Activated T-cell treated with anti-CD3 and anti-CD28 coated beads for 1 hour (primary cell): ENCODE results near the gene TP53I3.
A peak's percentile ranks its signal among the peaks of the same experiment; 100 is the strongest.
"Not testable (repeated sequence)": the region's sequence is repeated elsewhere in the genome, so short reads cannot be mapped to it uniquely, and the experiment has no call there.

Experiments
- DNase-seq: peaks from one replicate; pipeline ENCODE4 v3.0.0-alpha.2; 2020; ENCODE audit warnings: low read depth

TP53I3 gene

GRCh38 chr2:24100732-24101131 is 16.1 kb upstream of the TP53I3 start:
- not testable (repeated sequence) for DNase-seq

- not testable (repeated sequence) for DNase-seq
These were observed 10.6 kb upstream of the TP53I3 start for GRCh38 chr2:24095171-24095677.

DNA sequence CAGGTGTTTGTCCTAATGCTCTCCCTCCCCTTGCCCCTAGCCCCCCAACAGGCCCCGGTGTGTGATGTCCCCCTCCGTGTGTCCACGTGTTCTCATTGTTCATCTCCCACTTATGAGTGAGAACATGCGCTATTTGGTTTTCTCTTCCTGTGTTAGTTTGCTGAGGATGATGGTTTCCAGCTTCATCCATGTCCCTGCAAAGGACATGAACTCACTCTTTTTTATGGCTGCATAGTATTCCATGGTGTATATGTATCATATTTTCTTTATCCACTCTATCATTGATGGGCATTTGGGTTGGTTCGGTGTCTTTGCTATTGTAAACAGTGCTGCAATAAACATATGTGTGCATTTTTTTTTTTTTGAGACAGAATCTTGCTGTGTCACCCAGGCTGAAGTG is 8.6 kb upstream of the TP53I3 start:
- DNase-seq, result not testable (repeated sequence)

DNA sequence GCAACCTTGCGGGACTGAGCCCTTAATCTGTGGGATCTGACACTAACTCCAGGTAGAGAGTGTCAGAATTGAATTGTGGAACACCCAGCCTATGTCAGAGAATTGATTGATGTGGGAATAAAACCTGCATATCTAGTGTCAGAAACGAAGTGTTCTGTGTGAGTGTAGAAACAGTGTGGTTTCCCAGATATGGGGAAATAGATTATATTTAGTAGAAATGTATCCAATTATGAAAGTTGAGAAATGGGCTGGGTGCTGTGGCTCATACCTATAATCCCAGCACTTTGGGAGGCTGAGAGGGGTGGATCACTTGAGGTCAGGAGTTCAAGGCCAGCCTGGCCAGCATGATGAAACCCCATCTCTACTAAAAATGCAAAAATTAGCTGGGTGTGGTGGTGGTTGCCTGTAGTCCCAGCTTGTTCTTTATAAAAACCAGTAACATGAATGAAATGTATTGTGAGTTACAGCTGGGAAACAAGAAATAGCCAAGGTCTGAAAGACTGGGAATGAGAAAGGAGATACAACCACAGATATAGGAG is 4.3 kb upstream of the TP53I3 start:
- DNase-seq, result no peak

- no peak for DNase-seq
These were observed 2.4 kb upstream of the TP53I3 start for GRCh38 chr2:24087032-24087431.

GRCh38 chr2:24086241-24086640 is 1.6 kb upstream of the TP53I3 start:
- DNase-seq, result no peak

DNA sequence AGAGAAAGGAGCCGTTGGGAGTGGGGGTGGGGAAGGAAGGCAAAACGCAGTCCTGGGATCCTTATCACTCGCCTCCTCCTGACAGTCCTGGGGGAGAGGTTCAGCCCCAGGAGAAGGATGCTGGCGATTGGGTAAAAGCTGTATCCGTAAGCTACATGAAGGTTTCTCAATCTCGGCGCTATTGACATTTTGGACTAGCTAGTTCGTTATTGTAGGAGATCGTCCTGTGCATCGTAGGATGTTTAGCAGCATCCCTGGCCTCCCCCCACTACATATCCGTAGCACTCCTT is 511 bp upstream of the TP53I3 start:
- DNase-seq, result no peak

DNA sequence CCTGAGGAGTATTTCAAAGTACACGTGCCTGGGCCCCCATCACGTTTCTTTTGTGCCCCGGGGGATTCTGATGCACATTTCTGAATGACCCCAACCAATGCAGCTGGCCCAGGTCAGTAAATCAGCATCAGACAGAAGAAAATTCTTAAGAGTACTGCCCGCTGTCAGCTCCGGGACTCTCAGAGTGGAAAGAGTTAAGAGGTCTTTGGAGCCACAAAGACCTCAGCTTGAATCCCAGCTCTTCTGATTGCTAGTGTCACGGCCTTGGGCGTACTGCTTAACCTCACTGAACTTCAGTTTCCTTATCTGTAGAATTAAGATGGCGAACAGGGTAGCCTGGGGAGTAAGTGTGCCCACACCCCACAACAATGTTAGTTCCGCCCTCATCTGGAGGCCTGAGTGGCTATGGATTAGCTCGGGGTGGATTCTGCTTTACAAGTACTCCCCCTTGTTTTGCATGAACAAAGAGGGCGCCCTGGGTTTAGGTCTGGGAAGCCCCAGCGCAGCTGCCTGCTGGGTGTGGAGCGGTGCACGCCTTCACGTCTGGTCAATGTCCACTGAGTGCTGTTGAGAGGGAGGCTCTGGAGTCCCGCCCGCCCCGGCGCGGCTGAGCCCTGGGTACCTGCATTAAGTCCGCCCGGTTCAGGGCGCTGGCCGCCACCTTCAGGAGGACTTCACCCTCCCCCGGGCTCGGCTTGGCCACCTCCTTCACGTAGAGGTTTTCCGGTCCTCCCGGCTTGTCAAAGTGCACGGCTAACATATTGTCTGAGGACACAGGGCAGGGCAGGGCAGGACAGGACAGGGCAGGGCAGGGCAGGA is 858 bp downstream of the TP53I3 start:
- DNase-seq, result no peak

GRCh38 chr2:24082787-24083566 is 1.7 kb downstream of the TP53I3 start:
- DNase-seq, result no peak

DNA sequence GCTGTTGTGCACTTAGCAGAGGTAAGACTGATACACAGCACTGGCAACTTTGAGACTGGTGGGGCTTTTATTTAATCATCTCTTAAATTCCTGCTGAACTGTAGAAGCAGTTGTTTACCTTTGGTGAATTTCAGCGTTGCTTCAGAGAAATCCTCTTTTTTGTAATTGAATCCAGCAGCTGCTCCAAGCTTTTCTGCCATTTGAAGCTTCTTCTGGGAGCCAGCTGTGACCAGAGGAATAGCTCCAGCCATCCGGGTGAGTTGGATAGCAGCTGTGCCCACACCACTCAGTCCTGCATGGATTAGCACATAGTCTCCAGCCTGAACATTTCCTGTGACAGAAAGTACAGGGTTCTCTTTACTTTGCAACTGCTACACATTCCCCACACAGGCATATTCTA is 3.9 kb downstream of the TP53I3 start:
- DNase-seq, result no peak

DNA sequence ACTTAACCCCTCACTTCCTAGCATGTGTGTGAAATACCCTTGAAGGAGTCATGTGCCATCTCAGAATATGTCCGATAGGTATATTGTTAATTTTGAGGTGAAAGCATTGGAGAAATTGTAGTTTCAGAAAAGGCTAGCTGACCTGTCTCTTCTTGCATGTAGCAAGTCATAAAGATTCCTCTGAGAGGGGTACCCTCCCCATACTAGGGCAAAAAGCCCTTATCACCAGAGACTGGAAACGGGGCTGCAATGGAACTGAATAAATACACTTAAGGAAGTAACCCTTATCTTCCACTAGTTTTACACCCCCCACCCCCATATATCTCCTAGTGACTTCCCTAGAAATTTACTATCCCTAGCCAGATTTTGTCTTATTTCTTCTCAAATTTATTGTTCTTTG is 6.8 kb downstream of the TP53I3 start:
- no peak for DNase-seq

DNA sequence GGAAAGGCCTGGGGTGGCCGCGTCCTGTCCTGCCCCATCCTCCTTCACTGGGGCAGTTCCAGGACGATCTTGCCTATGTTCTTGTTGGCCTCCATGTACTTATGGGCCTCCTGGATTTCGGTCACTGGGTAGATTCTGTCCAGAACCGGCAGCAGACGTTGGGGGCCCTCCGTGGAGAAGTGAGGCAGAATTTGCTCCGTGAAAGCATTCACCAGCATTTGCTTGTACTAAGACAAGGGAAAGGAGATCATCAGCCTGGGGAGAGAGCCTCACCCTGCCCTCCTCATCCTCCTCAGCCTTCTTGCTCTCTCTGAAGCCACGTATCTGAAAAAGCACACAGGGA is 7.1 kb downstream of the TP53I3 start:
- no peak for DNase-seq

- no peak for DNase-seq
These were observed 7.6 kb downstream of the TP53I3 start for GRCh38 chr2:24076849-24077534.

DNA sequence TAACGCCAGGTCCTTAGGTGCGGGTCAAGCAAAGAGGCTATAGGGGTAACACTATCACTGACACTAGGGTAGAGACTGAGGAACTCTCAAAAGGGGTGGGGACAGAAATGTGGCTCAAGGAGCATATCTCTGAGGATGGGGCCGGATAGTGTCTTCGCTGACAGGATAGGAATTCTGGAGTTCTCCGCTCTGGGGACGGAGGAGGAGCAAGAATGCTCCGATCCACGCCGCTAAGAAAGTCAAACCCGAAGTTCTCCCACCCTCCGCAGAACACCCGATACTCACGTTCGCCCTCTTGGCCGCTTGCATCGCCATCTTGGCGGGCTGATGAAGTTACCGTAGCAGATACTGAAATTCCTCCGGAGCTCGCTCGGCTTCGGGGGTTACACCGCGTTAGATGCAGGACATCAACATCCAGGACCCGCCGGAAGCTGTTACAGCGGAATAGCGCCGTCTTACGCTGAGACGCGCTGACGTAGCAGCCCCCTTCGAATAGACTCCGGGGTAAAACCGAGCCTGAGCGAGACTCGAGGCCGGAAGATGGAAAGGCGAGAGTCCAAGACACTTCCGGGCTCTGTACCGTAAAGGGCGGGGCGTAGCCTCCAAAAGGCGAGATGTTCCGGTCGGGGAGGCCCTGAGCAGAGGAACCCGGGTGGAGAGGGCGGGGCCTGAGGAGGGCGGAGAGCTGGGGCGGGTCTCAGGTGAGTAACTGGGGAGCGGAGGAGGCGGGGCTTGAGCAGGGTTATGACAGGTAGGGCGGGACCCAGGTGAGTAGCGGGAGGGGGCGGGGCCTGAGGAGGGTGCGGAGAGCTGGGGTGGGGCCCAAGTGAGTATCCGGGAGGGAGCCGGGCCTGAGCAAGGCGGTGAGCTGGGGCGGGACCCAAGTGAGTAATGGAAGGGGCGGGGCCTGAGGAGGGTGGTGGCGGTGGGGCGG is 8.5 kb downstream of the TP53I3 start, which contains the start of gene SF3B6:
SF3B6 (minus strand) TSS at position 412 of the 934 bp plus-strand sequence; CDS start at position 315, 97 bp downstream.
- peak; percentile 99 for DNase-seq

GRCh38 chr2:24075259-24075658 is 9.4 kb downstream of the TP53I3 start:
- no peak for DNase-seq

DNA sequence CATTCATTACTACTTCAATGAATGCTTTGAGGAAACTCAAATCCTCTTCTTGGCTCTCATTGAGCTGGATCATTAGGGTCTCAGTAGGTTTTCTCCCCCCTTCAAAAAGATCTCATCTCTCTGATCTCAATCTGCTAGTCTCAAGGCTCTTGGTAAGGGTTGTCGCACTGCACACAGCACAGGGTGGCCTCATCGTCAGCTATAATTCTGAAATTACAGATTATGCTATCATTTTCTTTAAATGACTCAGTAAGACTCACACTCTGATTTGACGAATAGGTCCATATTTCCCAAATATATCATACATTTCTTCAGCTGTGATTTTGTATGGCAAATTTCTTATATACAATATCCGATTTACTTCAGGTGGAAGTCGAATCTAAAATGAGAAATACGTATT is 10.8 kb downstream of the TP53I3 start:
- DNase-seq, result no peak

- no peak for DNase-seq
These were observed 12.4 kb downstream of the TP53I3 start for GRCh38 chr2:24072259-24072658.

DNA sequence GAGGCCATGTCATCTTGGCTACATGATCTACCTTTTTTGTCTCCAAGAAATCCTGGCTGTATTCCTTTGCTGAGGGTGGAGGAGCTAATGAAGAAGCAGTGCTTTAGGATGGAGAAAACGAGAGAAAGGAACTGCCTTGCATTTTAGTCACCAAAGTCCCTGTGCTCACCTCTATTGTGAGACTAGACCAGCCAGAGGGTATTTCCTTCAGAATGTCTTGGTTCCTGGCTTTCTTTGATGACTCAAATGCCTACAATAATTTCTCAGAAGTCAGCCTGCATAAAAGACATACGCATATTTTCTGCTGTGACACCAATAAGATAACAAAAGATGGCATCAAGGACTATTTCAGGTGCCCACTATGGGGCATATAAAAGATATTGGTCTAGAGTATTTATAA is 19.3 kb downstream of the TP53I3 start:
- no peak for DNase-seq

DNA sequence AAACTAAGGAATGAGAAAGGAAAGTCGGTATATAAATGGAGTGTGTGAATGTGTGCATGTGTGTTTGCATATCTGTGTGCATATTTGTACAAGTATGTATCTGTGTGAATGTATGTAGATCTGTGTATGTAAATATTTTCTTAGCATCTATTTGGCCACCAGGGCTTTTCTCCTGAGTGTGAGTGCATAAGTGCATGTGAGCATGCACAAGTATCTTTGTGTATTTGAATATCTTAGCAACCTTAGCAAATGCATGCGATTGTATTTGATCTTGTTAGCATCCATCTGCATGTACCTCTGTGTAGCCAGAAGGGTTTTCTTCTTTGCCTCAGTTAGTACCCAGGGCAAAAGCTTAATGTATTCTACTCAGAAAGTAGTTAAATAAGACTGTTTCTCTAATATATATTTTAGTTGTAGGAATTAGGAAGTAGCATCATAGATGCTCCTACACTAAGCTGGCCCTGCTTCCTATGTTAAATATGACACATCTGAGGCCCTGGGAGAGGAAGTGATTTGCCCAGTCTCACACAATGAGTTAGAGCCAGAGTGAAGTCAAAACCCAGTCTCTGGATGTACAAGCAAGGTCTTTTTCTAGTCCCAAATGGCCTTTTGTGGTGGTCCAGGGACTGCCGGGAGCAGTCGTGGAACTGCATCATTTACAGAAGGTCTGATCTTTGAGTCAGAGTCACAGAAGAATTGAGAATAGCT is 25.9 kb downstream of the TP53I3 start:
- DNase-seq, result no peak

- no peak for DNase-seq
These were observed 28.9 kb downstream of the TP53I3 start for GRCh38 chr2:24055750-24056149.
